CD4-positive, alpha-beta T cell treated with Interleukin-10 for 1 hour (primary cell): ENCODE results near the gene ZNF367.
"Not testable (repeated sequence)": the region's sequence is repeated elsewhere in the genome, so short reads cannot be mapped to it uniquely, and the experiment has no call there.

Source experiments
- DNase-seq: peaks from one replicate; pipeline ENCODE4 v3.0.0-alpha.2; 2020

ZNF367 gene

DNA sequence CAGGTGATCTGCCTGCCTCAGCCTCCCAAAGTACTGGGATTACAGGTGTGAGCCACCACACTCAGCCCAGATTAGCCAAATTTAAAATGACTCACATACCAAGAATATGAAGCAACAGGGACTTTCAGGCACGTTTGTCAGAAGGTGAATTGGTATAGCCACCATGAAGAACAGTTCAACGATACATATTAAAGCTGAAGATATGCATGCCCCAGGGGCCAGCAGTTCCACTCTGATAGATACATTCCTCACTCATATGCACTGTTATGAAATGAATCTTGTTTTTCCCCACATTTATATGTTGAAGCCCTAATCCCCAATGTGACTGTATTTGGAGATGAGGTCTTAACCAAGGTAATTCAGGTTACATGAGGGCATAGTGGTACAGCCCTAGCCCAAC lies 57.2 kb downstream of the ZNF367 start:
- no peak for DNase-seq

DNA sequence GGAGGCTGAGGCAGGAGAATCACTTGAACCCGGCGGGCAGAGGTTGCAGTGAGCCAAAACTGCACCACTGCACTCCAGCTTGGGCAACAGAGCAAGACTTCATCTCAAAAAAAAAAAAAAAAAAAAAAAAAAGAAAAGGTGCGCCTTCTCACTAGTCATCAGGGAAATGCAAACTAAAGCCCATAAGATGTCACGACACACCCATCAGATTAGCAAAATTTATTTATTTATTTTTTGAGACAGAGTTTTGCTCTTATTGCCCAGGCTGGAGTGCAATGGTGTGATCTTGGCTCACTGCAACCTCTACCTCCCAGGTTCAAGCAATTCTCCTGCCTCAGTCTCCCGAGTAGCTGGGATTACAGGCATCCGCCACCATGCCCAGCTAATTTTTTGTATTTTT lies 57.6 kb downstream of the ZNF367 start:
- not testable (repeated sequence) for DNase-seq

DNA sequence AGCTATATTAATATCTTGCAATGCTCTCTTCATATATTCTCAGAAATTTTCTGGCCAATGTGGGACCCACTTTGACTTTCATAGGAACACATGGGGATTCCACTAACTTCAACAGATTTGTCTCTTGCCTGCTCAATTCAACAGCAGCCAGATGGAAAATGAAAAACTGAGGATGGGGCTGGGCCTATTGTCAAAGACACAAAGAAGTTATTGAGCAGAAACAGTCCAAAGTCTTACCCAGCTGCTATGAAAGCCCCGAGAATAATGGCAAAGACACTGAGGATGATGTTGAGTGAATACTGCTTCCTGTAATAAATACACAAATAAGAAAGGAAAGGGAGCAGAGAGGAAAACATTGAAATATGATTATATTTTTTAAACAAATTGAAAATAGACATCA lies 67.3 kb downstream of the ZNF367 start:
- DNase-seq = no peak

GRCh38 chr9:96348261-96348660 lies 69.9 kb downstream of the ZNF367 start:
- DNase-seq = no peak

- no peak for DNase-seq
These were observed 72.6 kb downstream of the ZNF367 start for GRCh38 chr9:96345551-96345950.

- no peak for DNase-seq
These were observed 73.6 kb downstream of the ZNF367 start for GRCh38 chr9:96344458-96345180.

- DNase-seq = no peak
These were observed 74.4 kb downstream of the ZNF367 start for GRCh38 chr9:96343515-96344360.

GRCh38 chr9:96342571-96343245 lies 75.5 kb downstream of the ZNF367 start:
- no peak for DNase-seq

- no peak for DNase-seq
These were observed 77.5 kb downstream of the ZNF367 start for GRCh38 chr9:96340707-96341106.

DNA sequence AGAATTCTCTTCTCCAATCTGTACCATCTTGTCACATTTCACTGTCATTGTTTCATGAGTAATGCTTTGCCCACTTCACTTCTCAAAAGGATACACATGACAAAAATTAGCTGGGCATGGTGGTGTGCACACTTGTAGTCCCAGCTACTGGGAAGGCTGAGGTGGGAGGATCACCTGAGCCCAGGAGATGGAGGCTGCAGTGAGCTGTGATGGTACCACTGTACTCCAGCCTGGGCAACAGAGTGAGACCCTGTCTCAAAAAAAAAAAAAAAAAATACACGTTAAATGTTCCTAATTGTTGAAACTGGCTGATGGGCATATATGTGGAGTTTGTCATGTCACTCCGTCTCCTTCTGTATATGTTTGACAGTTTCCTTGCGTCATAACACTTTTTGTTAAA lies 79.9 kb downstream of the ZNF367 start:
- DNase-seq = no peak
